GM19025 (cell line): Measurements from ENCODE around the gene GPR176.
A peak's percentile ranks its signal among the peaks of the same experiment; 100 is the strongest.
"Not testable (repeated sequence)": the region's sequence is repeated elsewhere in the genome, so short reads cannot be mapped to it uniquely, and the experiment has no call there.

ENCODE experiments used
- ATAC-seq: cut with Tn5 transposase; IDR thresholded peaks from one replicate; pipeline ENCODE4 v1.9.1; 2021; ENCODE audit warnings: mild to moderate bottlenecking, low read depth, moderate library complexity; ENCODE audit not compliant: unreplicated experiment

Gene GPR176

GRCh38 chr15:39819533-39819932 is 100.5 kb downstream of the GPR176 start:
- ATAC-seq, result no peak

GRCh38 chr15:39817892-39818291 is 102.2 kb downstream of the GPR176 start:
- ATAC-seq, result no peak

GRCh38 chr15:39814489-39814888 is 105.6 kb downstream of the GPR176 start:
- ATAC-seq, result no peak

GRCh38 chr15:39812651-39813050 is 107.4 kb downstream of the GPR176 start:
- ATAC-seq, result not testable (repeated sequence)

- no peak for ATAC-seq
Observed at GRCh38 chr15:39808909-39809308, 111.2 kb downstream of the GPR176 start.

- ATAC-seq, result no peak
Observed at GRCh38 chr15:39807791-39808190, 112.3 kb downstream of the GPR176 start.

- ATAC-seq, result no peak
Observed at GRCh38 chr15:39804026-39804425, 116.0 kb downstream of the GPR176 start.

- no peak for ATAC-seq
Observed at GRCh38 chr15:39803016-39803415, 117.0 kb downstream of the GPR176 start.

GRCh38 chr15:39801641-39802309 is 118.3 kb downstream of the GPR176 start:
- no peak for ATAC-seq

GRCh38 chr15:39799552-39800011 is 120.5 kb downstream of the GPR176 start:
- ATAC-seq, result no peak

GRCh38 chr15:39798382-39798781 is 121.7 kb downstream of the GPR176 start:
- ATAC-seq, result no peak

- no peak for ATAC-seq
Observed at GRCh38 chr15:39797407-39797806, 122.7 kb downstream of the GPR176 start.

- no peak for ATAC-seq
Observed at GRCh38 chr15:39796601-39797000, 123.5 kb downstream of the GPR176 start.

- no peak for ATAC-seq
Observed at GRCh38 chr15:39795486-39795885, 124.6 kb downstream of the GPR176 start.

- ATAC-seq, result no peak
Observed at GRCh38 chr15:39794954-39795353, 125.1 kb downstream of the GPR176 start.

GRCh38 chr15:39793923-39794322 is 126.1 kb downstream of the GPR176 start:
- no peak for ATAC-seq

GRCh38 chr15:39792844-39793335 is 127.2 kb downstream of the GPR176 start:
- no peak for ATAC-seq

GRCh38 chr15:39792025-39792843 is 127.8 kb downstream of the GPR176 start:
- no peak for ATAC-seq

- ATAC-seq, result no peak
Observed at GRCh38 chr15:39789736-39790135, 130.3 kb downstream of the GPR176 start.

GRCh38 chr15:39788800-39789565 is 131.1 kb downstream of the GPR176 start:
- no peak for ATAC-seq

GRCh38 chr15:39788108-39788507 is 132.0 kb downstream of the GPR176 start:
- peak; percentile 50 for ATAC-seq
